Stimulated activated CD4-positive, alpha-beta T cell treated with anti-CD3 and anti-CD28 coated beads, Interleukin-1b, Interleukin-23, amount 100 ng/mL, for 24 hours (primary cell): ENCODE measurements around the gene CGB7.
"Not testable (repeated sequence)": the region's sequence is repeated elsewhere in the genome, so short reads cannot be mapped to it uniquely, and the experiment has no call there.

ENCODE experiments used
- DNase-seq, 4 experiments: peaks; one replicate each; pipeline ENCODE4 v3.0.0-alpha.2; 2020; ENCODE audit warnings: low read depth in 4 of 4, low spot score in 1 of 4

Gene CGB7

GRCh38 chr19:49042666-49043065, 14.9 kb downstream of the CGB7 start:
- not testable (repeated sequence) for DNase-seq

- DNase-seq: no peak
Observed at GRCh38 chr19:49042177-49042576, 15.4 kb downstream of the CGB7 start.

DNA sequence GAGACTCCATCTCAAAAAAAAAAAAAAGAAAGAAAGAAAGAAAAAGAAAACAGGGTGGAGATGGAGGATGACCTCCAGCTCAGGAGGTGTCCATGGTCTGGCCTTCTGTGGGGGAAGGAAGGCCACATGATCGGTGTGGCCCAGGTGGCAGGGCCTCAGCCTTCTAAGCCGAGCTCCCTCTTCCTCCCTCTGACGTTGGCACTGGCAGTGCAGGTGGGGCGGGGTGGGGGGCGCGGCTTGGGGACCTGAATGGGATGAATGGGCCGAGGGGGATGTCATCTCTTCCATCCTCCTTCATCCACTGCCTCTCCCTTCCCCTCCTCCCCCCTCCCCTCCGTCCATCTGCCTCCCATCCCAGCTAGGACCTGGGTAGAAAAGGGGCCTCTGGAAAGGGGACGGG, 17.8 kb downstream of the CGB7 start:
- DNase-seq: not testable (repeated sequence)

- not testable (repeated sequence) for DNase-seq
Observed at GRCh38 chr19:49038557-49039276, 18.8 kb downstream of the CGB7 start.

GRCh38 chr19:49038111-49038510, 19.4 kb downstream of the CGB7 start:
- DNase-seq: not testable (repeated sequence)

- DNase-seq: peak in 1 of 4 experiments; percentile 35
Observed at GRCh38 chr19:49036815-49037214, 20.7 kb downstream of the CGB7 start, which contains the start of gene CGB1. Gene CGB1, minus strand, starts transcription at chr19:49036895. Its CDS starts 184 bp downstream, at chr19:49036711.

GRCh38 chr19:49031642-49032301, 25.8 kb downstream of the CGB7 start, which contains the start of gene CGB2:
Gene CGB2, plus strand, starts transcription at chr19:49031890. Its CDS starts 206 bp downstream, at chr19:49032096.
- DNase-seq: peak in 3 of 4 experiments; percentile 42 to 65 (median 57)

DNA sequence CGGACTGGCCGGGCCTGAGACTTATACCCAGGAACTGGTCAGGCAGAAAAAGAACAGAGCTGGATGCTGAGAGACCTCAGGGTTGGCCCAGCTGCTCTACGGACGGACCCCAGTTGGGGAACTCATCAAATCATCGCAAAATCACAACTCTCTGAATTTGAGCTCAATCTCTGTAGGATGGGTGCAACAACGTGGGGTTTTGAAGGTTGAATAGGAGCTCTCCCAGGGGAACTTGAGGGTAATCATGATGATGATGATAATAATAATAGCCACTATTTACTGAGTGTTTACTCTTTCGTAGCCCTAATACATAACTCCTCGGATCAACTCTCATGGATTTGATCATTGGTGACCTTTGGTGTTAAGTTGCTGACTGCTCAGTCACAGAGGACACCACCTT, 27.2 kb downstream of the CGB7 start:
- DNase-seq: not testable (repeated sequence)

- not testable (repeated sequence) for DNase-seq
Observed at GRCh38 chr19:49029749-49030148, 27.8 kb downstream of the CGB7 start.

DNA sequence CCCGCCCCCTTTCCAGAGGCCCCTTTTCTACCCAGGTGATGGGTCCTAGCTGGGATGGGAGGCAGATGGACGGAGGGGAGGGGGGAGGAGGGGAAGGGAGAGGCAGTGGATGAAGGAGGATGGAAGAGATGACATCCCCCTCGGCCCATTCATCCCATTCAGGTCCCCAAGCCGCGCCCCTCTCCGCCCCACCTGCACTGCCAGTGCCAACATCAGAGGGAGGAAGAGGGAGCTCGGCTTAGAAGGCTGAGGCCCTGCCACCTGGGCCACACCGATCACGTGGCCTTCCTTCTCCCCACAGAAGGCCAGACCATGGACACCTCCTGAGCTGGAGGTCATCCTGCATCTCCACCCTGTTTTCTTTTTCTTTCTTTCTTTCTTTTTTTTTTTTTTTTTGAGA, 28.9 kb downstream of the CGB7 start:
- DNase-seq: not testable (repeated sequence)

GRCh38 chr19:49025599-49025998, 31.9 kb downstream of the CGB7 start:
- not testable (repeated sequence) for DNase-seq

DNA sequence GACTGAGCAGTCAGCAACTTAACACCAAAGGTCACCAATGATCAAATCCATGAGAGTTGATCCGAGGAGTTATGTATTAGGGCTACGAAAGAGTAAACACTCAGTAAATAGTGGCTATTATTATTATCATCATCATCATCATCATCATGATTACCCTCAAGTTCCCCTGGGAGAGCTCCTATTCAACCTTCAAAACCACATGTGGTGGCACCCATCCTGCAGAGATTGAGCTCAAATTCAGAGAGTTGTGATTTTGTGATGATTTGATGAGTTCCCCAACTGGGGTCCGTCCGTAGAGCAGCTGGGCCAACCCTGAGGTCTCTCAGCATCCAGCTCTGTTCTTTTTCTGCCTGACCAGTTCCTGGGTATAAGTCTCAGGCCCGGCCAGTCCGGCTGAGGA, 32.5 kb downstream of the CGB7 start:
- DNase-seq: not testable (repeated sequence)

DNA sequence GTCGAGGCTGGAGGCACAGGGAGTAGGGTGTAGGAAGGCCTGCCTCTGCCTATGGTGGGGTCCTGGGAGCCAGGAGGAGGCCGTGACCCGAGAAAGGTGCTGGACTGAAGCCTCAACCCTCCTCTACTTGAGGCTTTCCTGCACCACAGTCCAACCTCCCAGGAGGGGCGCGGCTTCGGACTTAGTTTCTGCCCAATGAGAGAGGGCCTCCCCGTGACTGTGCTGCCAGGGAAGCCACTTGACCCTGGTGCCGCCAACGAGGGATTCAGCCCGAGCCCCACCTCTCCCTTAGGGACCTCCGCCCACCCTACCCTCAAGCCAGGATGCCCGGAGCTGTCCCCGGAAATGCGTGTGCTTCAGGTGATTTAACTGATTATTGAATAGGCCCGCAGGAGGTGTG, 33.3 kb downstream of the CGB7 start, which contains the start of gene CGB3:
CGB3 (minus strand) TSS at position 101 of the 400 bp plus-strand sequence. CDS start 362 bp downstream, outside the sequence.
- DNase-seq: not testable (repeated sequence)

DNA sequence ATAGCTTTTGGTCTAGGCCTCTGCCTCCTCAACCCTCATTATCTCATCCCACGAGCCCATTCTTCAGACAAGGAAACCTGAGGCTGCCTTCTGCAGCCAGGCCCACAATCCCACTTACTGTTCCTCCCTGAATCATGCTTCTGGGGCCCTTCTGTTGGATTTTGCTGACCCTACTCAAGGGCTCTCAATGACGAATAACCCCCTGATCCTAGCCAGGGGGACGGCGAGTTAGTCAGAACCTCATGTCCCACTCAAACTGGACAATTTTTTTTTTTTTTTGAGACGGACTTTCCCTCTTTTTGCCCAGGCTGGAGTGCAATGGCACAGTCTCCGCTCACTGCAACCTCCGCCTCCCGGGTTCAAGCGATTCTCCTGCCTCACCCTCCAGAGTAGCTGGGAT, 35.4 kb downstream of the CGB7 start:
- DNase-seq: no peak

DNA sequence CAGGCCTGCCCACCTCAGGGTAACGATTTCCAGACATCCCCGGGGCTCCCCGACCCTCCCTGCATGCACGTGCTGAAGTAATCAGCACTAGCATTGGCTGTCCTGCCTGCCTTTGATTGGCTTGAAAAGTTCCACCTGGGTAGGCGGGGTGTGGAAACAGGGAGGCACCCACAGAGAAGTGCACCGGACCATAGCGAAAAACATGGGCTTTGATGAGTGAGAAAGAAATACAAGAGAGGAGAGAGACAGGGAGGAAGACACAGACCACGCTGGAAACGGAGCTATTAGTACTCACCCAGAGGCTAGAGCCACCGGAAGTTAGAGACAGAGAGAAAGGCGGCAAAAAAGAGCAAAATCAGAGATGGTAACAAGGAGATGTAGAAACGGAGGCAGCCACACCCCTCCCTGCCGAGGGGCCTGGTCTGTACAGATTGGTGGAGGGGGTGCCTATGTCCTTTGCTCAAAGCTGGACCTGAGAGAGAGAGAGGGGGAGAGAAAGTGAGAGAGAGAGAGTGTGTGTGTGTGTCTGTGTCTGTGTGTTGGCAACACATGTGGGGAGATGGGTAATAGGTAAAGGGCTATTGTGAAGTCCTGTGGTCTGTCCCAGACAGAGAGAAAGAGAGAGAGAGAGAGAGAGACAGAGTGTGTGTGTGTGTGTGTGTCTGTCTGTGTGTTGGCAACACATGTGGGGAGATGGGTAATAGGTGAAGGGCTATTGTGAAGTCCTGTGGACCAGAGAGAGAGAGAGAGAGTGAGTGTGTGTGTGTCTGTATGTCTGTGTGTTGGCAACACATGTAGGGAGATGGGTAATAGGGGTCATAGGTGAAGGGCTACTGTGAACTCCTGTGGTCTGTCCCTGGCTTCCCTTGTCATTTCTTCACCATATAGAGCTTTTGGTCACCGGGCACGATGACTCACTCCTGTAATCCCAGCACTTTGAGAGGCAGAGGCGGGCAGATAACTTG, 36.3 kb downstream of the CGB7 start:
- DNase-seq: no peak

DNA sequence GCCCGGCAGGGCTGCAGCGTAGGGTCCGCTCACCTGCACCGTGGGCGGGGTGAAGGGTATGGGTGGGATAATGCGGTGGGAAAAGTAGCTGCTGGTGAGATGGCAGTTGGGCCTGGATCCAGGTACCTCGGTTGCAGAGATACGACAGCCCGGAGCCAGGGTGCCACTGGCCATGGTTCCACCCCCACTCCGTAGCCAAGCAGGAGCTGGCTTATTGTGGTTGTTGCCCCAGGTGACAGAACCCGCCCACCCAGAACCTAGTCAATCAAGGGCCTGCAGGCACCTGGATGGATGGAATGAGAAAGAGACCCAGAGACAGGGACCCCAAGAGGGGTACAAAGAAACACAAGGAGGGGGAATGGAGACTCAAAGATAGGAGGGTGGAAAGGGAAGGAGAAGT, 37.2 kb downstream of the CGB7 start:
- DNase-seq: no peak

- peak; percentile 24 to 58 (median 46) for DNase-seq
Observed at GRCh38 chr19:49019242-49019932, 38.2 kb downstream of the CGB7 start.

- DNase-seq: not testable (repeated sequence)
Observed at GRCh38 chr19:49018388-49019241, 38.9 kb downstream of the CGB7 start.

GRCh38 chr19:49017666-49018351, 39.7 kb downstream of the CGB7 start:
- DNase-seq: peak in 2 of 4 experiments; percentile 33 to 46
